SH-SY5Y (cell line): Measurements from ENCODE around the gene ZNF316.

ENCODE experiments used
- GATA2 ChIP-seq: IDR thresholded peaks from 2 replicates; pipeline ENCODE4 v1.6.1; 2011; ENCODE audit warnings: mild to moderate bottlenecking, low read depth, low read length
- GATA3 ChIP-seq: IDR thresholded peaks from 2 replicates; pipeline ENCODE4 v1.6.1; 2011; ENCODE audit warnings: low read depth, mild to moderate bottlenecking, low read length, moderate library complexity

- TF ChIP-seq GATA2, result no peak
- TF ChIP-seq GATA3, result no peak
These were observed 32.7 kb upstream of the ZNF316 start for GRCh38 chr7:6604458-6604857.
